HG03097 (cell line): Measurements from ENCODE around the gene RP2.

ENCODE experiments used
- ATAC-seq: cut with Tn5 transposase; IDR thresholded peaks from one replicate; pipeline ENCODE4 v1.9.1; 2021; ENCODE audit not compliant: unreplicated experiment, low FRiP score

RP2 gene

GRCh38 chrX:46840946-46841345 lies 4.1 kb downstream of the RP2 start:
- no peak for ATAC-seq

DNA sequence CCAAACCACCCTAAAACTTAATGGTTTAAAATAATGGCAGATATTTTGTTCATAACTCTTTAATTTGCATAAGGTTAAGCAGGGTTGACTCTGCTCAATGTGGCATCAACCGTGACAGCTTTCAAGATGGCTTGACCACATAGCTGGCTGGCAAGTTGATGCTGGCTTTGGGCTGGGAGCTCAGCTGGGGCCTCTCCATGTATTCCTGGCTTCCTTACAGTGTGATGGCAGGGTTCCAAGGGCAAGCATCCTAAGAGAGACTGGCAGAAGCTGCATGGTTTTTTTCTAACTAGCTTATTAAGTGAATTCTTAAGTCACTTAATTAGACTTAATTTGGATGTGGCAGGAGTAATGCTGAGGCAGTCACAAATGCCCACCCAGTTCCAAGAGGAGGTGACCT lies 4.5 kb downstream of the RP2 start:
- no peak for ATAC-seq

DNA sequence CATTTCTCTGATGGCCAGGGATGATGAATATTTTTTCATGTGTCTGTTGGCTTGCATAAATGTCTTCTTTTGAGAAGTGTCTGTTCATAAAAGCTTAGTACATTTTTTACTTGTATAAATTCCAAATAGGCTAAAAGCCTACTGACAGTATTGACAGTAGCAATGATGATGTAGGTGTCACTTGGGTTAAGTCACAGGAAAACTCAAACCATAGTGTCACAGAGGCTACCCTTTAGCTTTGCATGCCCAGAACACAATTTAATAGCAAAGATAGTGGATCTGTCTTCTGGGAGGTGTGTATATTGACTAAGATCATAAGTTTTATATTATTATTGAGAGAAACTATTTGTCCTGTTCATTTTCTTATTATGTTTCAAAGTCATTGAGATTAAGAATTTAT lies 8.1 kb downstream of the RP2 start:
- no peak for ATAC-seq

DNA sequence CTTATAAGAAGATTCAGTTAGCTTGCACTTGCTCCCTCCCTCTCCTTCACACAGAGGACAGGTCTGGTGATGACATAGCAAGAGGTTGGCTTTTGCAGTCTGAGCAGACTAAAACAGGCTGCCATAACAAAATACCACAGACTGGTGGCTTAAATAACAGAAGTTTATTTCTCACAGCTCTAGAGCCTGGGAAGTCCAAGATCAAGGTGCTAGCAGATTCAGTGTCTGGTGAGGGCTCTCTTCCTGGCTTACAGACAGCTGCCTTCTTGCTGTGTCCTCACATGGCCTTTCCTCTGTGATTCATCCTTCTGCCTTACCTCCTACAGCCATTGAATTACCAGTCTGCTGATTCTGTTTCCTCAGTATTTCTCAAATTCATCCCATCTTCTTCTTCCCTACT lies 13.1 kb downstream of the RP2 start:
- ATAC-seq, result no peak

DNA sequence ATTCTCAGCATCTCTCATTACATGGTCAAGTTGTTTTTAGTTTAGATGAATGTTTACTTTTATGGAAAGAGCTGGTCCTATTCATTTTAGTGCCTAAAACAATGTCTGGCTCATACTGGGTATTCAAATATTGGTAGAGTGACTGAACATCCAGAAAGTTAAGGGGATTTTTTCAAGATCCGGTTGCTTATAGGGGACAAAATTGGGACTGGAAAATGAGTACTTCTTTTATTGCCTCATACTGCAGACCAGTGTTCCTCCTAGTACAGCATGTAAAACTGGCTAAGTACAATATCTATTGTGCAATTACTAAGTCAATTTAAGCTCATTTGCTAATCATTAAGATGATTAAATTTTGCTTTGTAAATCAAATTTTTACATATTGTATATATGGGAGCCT lies 13.9 kb downstream of the RP2 start:
- no peak for ATAC-seq

DNA sequence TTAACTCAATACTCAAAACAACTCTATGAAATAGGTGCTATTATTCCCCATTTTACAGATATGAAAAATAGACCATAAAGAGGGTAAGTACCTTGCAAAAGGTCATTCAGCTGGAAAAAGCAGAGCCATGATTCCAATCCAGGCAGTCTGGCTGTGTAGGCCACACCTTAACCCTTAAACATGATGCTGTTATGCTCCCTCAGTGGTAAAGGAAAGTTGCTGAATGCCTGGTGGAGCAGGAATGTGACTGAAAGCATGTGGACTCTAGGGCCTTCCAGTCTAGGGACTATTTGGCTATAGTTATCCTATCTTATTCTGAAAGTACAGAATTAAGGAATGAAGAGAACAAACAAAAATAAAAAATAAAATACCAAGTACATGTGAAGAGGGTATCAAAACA lies 19.6 kb downstream of the RP2 start:
- ATAC-seq, result no peak

DNA sequence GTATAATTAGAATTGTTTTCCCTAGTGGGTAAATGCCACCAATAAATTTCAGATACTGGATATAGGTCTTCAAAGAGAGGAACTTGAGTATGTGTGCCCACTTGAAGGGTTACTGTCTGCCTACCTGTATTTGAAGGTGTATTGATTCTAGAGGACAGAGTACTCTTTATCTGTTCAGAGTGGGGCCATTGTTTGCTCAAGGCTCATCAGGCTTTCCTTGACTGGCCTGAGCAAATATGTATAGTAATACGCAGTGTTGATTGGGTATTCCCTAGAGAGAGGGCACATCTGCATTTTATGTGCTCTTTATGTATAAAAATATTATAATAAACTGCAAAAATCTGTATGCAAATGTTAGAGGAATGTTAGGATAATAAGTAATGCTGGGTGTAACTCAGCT lies 23.7 kb downstream of the RP2 start:
- ATAC-seq, result no peak

GRCh38 chrX:46863072-46863471 lies 26.2 kb downstream of the RP2 start:
- ATAC-seq, result no peak

GRCh38 chrX:46864606-46865005 lies 27.8 kb downstream of the RP2 start:
- no peak for ATAC-seq

- ATAC-seq, result no peak
Observed at GRCh38 chrX:46865281-46865680, 28.4 kb downstream of the RP2 start.

DNA sequence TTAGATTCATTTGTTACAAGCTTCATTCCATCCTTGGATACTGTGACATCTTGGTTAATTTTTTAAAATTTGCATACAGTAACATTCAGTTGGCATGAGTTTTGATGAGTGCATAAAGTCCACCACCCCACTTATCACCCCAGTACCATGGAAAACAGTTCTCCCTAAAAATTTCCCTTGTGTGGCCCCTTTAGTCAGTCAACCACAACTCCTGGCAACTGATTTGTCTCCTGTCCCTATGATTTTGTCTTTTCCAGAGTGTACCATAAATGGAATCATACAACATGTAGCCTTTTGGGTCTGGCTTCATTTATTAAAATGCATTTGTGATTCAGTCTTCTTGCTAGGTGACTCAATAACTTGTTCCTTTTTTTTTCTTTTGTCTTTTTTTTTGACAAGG lies 29.9 kb downstream of the RP2 start:
- ATAC-seq, result no peak

DNA sequence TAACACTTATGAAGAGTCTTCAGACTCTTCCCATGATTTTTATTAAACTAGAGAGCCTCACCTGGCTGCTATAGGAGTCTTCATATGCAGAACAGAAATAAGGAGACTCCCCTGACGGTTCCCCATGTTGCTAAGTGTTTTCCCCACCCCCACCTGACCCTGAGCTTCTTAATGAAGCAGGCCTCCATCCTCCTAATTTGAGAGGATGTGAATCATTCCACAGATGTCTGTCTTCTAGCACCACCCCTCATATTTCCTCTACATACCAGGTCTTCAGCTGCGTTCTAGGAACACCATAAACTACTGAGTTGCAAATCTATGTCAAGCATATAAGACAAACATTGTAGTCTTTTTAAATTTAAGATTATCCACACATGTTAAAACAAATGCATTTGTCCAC lies 36.9 kb downstream of the RP2 start:
- ATAC-seq, result no peak

DNA sequence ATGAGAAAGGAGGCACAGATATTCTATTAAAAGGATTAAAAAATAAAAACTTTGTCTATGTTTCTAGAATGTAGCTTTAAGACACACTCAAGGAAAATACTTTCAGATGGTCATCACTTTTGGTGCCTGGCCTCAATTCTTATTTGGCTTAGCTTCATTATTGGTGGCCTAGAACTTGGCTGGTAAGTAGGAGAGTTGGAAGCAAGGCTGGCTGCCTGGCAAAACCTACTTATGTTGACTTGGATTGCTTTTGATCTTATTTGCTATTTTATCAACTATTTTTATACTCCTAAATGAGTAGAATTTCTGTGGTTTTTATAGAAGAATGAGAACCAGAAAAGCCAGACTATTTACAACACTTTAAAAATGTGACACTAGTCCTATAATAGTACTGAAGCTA lies 40.1 kb downstream of the RP2 start:
- ATAC-seq, result no peak

- no peak for ATAC-seq
Observed at GRCh38 chrX:46882266-46882665, 45.4 kb downstream of the RP2 start.

- ATAC-seq, result no peak
Observed at GRCh38 chrX:46884799-46885198, 48.0 kb downstream of the RP2 start.

- no peak for ATAC-seq
Observed at GRCh38 chrX:46898207-46898606, 61.4 kb downstream of the RP2 start.

- ATAC-seq, result no peak
Observed at GRCh38 chrX:46903458-46904242, 66.8 kb downstream of the RP2 start.

GRCh38 chrX:46904626-46905025 lies 67.8 kb downstream of the RP2 start:
- ATAC-seq, result no peak

- no peak for ATAC-seq
Observed at GRCh38 chrX:46910415-46910814, 73.6 kb downstream of the RP2 start.

- no peak for ATAC-seq
Observed at GRCh38 chrX:46912098-46912602, 75.3 kb downstream of the RP2 start, which contains the start of gene JADE3. Gene JADE3, plus strand, starts transcription at chrX:46912421. Its CDS starts 72,474 bp downstream, at chrX:46984895.

DNA sequence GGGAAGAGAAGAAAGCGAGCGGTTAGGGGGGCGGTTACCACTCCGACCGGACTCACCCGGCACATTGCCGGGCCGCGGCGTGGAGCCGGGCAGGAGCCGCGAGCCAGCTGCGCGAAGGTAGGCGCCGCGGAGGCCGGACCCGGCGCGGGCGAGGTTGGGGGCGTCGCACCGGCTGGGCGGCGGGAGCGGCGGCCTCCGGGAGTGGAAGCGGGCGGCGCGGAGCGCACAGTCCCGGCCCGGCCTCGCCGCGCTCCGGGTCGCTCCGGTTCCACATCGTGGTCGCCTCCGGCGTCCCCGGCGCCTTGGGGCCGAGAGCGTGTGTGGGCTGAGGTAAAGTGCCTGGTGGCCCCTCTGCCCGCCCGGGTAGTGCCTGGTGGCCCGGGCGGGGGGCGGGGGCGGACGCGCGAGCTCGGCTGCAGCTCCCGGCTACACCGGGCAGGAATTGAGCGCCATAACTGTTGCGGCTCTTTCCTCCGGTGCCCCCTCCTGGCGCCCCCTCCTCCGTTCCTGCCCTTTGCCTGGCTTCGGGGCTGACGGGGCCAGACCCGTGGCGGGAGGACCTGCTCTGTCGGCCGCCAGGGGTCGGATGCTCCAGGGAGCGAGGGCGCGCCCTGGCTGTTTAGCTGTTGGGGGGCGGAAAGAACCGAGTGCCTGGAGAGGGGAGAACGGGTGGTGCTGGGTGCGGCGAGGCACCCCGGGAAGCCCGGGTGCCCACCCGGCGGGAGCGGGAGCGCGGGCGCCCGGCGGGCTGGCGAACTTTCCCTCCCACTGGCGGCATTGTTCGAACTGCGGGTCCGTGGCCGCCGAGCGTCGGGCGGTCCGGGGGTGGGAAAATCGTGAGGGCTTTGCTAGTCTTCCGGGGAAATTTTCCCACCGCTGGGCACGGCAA lies 76.0 kb downstream of the RP2 start:
- ATAC-seq, result no peak

DNA sequence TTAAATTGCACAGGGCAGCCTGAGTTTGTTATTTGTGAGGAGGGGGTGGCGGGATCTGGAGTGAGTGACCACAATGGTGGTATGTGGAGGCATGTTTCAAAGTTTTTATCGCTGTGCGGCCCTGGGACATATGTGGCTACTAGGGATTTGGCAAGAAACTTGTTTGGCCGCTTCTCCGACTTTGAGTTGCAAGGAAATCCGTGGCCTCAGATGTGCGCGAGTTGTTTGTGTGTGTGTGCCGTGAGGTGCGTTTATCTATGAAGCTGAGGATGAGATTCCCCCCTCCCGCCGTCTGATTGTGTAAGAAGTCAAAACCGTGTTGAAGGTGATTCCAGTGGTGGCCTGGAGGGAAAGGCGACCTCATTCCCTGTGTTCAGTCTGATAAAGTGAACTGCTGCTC lies 76.8 kb downstream of the RP2 start:
- ATAC-seq, result no peak
